CD4-positive, alpha-beta T cell treated with Interleukin-4 for 4 hours (primary cell): ENCODE results near the gene ART4.

Experiments used
- DNase-seq: peaks from one replicate; pipeline ENCODE4 v3.0.0-alpha.2; 2020

ART4 gene, protein sequence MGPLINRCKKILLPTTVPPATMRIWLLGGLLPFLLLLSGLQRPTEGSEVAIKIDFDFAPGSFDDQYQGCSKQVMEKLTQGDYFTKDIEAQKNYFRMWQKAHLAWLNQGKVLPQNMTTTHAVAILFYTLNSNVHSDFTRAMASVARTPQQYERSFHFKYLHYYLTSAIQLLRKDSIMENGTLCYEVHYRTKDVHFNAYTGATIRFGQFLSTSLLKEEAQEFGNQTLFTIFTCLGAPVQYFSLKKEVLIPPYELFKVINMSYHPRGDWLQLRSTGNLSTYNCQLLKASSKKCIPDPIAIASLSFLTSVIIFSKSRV

DNA sequence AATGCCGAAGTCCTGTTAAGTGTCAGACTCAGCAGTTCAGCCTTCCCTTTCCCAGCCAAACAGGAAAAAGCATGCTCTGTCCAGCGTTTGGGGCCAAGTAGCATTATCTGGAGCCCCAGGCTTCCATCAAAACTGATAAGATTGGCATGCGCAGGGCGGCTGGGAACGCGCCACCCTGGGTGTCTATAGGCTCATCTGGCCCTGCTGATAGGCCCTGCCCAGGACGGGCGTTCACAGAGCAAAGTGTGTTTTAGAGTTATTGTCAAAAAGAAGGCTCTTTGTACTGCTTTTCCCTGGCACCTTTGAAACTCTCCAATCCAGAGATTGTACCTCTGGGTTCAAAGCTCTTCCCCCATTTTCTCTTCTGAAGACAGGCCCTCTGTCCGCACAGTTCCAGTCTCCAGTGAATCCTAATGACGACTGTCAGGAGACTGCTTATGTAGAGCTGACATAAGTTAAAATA lies at the start of gene ART4:
Gene ART4, minus strand, starts transcription at position 102 of the 463 bp plus-strand sequence. CDS start 413 bp downstream, outside the sequence.
- DNase-seq, result no peak

DNA sequence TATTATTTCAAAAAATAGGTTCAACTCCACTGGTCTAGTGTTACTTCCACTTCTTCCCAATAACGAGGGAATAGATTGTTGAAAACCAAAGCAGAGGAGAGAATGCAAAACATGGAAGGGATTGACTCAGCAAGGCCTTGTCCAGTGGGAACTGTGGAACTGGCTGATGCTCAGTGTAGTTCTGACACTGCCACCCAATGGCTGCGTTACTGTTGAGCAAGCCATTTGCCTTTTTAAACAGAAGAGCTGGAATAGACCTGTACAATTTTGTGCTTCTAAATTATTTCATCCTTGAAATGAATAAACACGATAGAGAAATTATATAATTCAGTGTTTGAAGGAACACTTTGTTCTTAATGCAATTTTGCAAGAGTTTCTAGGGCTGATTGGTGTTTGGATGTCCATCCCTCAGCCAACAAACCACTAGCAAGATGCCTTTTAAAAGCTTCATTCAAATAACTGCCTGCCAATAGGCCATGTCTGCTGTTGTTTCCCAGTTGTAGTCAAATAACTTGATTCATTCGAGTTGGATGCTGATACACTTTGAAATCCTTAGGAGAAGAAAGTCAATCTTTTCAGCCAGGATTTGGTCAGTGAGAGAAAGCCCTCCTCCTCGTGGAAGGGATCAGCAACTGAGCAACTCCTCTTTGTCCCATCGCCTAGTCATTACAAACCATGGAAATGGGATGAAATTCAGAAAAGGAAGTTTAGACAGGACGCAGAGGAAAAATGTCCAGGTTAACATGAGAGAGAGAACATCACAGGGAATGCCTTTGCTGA lies 49.6 kb upstream of the ART4 start:
- DNase-seq, result no peak

DNA sequence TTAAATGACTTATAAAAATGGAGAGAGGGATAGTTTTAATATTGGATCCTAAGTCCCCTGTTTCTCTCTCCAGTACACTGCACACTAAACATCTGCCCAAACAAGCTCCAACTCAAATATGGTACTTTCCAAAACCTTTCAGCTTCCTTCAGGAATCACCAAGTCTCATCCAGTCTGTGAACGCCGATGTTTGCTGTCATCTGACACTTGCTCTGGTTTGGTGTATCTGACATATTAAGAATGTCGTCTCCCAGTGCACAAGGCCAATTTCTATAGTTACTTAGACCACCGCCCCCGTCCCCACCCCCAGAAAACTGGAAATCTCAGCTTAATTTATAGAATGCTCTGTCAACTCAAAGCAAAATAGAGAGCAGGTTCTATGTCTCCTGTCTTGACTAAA lies 47.4 kb upstream of the ART4 start:
- no peak for DNase-seq

DNA sequence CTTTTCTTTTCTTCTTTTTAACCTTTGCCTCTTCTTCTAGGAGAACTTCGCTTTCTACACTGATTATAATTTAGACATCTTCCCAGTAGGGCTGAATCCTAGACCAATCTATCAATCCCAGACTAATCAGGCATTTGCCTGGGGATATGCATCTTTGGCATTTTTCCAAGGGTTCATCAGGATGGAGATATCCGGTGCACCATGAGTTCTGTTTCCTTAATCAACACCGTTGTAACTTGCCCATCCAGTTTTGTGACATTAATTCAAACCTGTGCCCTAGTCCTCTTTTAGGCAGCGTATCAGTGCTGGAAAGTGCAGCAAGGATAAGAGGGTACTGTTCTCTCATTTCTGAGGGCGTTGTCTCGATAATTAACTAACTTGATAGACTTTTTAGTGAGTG lies 42.9 kb upstream of the ART4 start:
- DNase-seq, result no peak

DNA sequence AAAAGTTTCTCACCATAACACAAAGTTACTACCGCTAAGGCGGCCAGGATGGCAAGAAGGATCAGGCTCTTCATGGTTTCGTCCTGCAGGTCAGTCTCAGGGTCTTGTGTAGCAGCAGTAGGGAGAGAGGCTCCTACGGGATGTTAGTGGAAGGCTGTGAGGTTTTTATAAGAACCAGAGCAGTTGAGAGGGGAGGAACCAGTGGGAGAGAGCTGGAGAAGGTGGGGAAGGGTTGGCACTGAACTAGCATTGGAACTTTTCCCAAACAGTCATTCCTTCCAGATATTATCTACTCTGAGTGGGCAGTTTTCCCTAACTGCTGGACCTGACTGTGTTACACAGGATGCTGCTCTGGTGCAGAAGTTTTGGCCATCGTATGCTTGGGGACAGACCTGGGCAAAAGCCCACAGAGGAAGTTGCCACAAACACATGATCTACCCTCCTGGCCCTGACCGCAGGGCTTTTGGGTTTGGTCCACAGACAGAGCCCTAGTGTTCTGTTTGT lies 42.4 kb upstream of the ART4 start, which contains the start of gene MGP:
Gene MGP, minus strand, starts transcription at position 137 of the 504 bp plus-strand sequence. Its CDS starts 63 bp downstream, at position 74.
- DNase-seq, result no peak

DNA sequence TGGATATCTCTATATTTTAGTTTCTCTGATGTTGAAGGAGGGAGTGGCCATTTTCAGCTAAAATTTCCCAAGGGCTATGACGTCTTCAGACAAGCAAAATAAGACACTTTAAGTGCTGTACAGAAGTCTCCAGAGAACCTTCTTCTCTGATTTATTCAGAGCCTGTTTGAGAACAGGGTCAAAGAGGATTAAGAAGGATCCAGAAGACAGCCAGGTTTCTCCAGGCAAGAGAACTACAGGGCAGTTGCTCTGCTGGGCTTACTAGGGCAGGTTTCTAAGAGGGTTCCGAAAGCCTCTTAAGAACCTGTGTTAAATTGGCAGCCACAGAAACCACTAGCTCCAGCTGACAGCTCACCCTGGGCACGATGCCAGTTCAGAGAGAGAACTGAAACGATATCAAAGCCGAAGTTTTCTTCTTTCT lies 41.1 kb upstream of the ART4 start:
- DNase-seq, result peak; percentile 86

DNA sequence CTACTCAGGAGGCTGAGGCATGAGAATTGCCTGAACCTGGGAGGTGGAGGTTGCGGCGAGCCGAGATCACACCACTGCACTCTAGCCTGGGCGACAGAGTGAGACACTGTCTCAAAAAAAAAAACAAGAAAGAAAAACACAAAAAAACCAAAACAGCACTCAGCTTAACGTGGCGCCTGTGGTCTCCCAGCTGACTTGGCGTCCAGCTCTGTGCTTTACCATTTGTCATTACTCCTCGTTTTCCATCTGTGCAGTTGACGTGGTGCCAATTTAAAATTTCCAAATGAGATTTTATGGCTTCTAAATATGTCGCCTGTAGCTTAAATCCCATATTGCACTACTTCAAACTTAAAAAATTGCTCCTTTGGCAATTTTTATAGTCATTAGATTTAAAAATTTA lies 40.4 kb upstream of the ART4 start:
- DNase-seq, result no peak

DNA sequence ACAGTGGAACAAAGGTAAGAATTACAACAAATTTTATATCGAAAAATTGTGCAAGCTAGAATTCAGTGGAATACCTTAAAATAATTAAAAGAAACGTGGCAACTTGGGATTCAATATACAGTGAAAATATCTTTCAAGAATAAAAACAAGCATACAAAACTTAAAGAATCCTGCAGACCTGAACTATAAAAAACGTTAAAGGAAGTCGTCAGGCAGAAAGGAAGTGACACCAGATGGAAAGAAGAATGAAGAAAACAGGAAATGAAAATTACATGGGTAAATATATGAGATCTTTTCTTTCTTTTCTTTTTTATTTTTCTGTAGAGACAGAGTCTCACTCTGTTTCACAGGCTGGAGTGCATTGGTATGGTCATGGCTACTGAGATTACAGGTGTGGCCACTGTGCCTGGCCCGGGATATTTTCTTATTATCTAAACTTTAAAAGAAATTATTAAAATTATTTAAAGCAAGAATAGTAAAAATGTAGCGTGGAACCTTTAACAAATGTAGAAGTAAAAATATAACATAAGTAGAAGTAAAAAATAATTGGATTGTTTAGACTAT lies 37.6 kb upstream of the ART4 start:
- no peak for DNase-seq

DNA sequence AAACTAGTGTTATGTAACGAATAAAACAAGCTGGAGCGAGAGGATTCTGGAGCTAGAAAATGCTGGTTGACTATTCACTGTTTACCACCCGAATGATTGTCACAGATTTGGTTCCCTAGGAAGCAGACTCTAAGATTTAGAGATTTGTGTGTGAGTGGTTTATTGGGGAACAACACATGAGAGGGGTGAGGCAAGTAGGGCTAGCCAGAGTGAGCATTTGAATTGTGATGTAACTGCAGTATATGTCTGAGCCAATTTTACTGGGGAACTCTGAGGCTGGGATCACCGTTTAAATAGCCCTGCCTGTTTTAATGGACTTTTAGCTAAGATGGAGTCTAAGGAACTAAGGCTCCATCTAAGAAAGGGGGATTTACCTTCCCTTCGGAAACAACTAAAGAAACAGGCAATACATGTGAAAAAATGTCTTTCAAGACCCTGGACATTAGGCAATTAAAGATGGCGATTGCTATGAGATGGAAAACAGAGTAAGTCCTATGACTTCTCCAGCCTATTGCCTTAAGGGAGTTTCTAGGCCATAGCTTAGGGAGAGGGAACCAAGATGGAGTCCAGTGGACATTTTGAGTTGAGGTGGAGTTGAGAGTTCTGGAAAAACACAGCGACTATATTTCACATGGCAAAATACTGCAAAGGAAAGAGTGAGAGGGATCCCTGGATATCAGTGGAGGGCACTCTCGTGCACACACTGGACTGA lies 36.1 kb upstream of the ART4 start:
- DNase-seq, result no peak

DNA sequence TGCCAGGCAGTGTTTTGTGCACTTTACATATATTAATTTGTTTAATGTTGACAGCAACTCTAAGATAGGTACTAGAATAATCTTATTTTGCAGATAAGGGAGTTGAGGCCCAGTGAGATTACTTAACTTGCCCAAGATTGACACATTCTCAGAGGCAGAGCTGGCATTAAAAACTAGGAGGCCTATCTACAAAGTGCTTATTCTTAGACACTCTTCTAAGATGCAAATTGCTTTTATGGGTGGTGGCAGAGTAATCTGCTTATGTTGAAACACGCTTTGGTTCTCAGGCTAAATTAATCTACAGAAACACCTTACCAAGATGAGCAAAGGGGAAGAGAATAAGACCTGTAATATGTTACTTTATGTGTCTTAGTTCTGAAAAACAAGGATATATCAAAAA lies 35.2 kb upstream of the ART4 start:
- no peak for DNase-seq

DNA sequence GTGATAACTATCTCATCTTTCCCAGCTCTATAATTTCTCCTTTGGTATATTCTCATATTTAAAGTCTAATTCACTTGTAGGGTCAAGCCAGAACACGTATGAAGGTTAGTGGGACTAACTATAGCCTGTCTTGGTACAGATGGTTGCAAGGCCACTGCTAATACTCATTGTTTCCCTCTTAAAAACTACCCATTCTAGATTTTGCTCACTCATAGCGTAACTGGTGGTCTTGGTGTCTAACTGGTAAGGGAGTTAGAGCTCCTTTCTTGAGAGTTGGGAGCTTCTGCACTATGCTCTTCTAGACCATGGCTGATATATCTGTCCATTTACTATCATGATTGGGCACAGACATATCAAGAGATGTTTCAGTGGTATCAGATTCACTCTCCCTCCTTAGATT lies 33.5 kb upstream of the ART4 start:
- DNase-seq, result no peak

DNA sequence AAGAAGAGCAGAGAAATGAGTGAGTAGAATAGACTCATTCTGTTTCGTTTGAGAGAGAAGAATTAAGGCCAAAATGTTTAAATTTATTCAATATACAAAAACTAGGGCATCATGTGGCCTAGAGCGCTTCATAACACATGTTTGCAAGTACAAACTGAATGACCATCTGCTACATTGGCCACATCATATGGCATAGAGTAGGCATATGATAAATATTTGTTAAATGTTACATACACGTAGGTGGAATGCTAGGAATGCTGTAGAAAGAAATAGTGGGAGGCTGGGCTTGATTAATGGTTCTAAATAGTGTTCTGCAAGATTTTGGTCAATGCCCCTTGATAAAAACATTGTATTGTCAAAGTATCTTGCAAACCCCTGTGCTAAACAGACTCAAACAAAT lies 31.6 kb upstream of the ART4 start:
- DNase-seq, result no peak

DNA sequence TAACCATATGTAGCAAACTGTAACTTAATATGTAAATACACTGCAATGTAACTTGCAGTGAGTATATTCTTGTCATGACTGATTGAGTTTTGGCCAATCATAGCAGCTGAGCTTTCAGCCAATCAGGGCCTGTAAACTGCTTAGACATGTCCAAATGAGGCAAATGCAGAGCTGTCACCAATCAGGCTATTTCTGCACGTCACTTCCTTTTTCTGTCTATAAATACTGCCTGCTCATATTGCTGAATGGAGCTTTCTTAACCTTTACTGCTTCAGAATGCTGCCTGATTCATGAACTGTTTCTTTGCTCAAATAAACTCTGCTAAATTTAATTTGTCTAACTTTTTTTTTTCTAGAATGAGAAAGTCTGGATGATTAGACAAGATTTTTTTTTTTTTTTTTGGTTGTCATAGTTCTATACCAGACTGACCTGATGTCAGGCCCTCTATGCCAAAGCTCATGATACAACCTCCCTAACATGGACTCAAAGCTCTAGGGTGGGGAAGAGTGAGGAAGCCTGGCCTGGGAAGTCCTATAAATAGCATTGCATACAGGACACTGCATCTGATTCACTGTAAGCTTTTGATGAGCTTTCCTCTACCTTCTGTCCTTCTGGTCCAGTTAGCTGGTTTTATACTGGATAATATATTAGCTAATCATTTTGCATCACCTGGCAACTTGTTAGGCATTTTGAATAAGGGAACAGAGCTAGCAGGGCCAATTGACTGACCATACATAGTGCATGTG lies 30.3 kb upstream of the ART4 start:
- no peak for DNase-seq

DNA sequence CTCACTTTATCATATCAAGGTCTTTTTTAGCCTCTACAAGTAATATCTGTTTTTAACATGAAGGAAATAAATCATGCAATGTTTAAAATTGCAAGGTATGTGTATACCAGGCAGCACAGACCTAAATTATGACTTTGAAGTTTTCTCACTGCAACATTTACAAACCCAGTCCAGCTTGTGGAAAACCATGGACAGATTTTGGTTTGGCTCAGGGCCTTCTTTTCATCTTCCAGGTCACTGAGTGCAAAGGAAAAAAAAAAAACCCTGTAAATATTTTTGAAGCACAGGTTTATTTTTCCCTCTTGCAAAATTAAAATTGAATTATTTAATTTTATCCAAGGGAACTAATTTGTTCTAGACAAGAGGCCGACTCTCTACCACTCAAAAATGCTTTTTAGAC lies 28.6 kb upstream of the ART4 start:
- no peak for DNase-seq

DNA sequence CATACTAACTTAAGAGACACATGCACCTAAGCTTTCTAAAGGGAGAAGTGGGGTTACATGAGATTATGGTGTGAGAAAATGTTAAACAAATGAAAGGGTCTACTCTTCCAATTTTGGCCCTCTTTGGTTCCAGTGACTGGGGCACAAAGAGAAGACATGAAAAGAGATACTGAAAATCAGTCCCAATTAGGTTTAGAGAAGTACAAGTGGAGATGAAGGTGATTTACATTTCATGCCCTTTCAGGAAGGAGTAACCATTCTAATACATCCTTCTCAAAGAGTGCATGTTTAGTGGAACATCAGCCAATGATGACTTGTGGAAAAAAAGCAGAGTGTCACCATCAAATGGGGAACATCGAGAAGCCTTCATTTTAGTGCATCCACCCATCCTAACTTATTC lies 27.9 kb upstream of the ART4 start:
- DNase-seq, result no peak

DNA sequence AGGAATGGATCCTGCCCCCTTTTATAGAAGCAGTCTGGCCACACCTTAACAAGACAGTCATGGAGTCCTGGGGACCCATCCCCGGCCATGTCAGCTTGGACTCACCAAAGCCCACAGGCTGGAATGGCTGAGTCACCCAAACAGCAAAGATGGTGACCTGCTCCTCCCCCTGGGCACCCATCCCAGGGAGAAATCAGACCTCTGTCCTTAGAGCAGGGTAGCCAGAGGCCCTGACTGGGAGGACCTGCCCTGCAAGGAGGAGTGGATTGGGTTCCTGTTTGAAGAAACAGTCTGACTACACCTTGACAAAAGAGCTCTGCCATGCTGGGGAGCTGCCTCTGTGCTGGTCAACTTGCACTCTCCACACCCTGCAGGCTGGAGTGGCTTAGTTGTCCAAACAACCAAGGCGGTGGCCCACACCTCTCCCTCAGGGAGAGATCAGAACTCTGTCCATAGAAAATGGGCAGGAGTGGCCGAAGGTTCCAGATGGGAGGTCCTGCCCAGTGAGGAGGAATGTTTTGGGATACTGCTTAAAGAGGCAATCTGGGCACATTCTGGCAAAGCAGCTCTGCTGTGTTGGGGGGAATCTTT lies 25.7 kb upstream of the ART4 start:
- no peak for DNase-seq

DNA sequence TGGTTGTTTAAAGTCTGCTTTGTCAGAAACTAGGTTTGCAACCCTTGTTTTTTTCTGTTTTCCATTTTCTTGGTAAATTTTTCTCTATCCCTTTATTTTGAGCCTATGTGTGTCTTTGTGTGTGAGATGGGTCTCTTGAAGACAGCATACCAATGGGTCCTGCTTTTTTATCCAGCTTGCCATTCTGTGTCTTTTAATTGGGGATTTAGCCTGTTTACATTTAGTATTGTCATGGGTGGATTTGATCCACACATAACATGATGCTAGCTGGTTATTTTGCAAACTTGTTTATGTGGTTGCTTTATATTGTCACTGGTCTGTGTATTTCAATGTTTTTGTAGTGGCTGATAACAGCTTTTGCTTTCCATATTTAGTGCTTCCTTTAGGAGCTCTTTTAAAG lies 17.2 kb upstream of the ART4 start:
- DNase-seq, result no peak

DNA sequence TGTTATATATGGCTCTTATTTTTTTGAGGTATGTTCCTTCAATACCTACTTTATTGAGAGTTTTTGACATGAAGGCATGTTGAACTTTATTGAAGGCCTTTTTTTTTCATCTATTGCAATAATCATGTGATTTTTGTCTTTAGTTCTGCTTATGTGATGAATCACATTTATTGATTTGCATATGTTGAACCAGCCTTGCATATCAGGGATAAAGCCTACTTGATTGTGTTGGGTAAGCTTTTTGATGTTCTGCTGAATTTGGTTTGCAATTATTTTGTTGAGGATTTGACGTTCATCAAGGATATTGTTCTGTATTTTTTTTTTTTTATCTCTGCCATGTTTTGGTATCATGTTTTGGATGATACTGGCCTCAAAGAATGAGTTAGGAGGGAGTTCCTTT lies 15.2 kb upstream of the ART4 start:
- no peak for DNase-seq

DNA sequence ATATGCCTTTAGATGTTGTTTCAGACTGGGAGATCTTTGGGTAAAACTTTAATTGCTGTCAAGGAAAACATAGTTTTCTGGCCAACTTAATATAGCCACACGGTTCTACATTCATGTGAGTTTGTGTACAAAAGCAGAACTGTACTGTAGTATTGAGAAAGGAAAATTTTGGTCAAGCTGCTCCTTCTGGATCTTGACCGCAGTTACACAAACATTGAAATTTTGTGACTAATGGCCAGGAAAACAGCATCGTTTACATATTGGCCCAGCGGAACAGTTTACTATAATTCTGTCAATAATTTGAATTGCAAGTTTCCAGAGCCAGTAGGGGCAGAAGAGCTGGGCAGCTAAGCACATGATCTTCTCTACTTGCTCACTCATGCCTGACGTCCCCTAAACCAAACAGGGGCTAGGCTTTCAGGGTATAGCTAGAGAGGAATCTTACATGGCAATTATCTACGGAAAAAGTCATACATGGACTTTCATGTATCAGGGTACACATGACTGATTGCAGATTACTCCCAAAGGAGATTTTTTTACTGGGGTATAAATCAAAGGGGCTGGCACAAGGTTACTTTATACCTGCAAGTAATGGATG lies 11.4 kb upstream of the ART4 start:
- no peak for DNase-seq

DNA sequence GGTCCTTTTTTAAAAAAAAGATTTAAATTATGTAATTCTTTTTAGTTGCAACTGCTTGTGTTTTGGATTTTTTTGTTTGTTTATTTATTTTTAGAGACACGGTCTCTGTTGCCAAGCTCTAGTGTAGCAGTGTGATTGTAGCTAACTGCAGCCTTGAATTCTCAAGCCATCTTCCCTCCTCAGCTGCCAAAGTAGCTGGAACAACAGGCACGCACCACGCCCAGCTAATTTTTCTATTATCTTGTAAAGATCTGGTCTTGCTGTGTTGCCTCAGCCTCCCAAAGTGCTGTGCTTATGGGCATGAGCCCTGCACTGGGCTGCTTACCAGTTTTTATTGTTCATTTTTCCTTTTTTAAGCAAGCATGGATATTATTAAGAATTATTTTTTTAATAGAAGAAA lies 10.6 kb upstream of the ART4 start:
- no peak for DNase-seq

DNA sequence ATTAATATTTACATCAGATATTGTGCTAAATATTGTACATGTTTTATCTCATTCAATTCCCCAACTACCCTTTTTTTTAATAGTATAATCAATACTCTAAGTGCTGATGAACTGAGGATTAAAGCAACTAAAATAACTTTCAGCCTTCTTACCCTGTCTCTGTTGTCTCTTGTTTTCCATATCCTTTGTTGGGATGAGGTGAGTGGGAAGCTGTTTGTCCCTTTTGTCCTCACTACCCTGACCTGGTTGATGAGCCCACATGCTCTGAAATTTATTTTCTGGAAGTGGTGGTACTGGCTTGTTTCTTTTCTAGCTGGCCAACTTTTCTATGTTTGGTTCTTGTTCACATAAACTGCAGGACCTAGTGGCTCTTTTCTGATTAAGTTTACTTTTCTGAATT lies 9.6 kb upstream of the ART4 start:
- no peak for DNase-seq
